Measurements from ENCODE around the gene SLC39A5.

SLC39A5 gene

GRCh38 chr12:56224954-56225353, 4.9 kb upstream of the SLC39A5 start:
- Histone ChIP-seq H2BK12ac (ENCODE audit: low read length) (no peak overlapping the region), H2AK5ac (ENCODE audit: low read depth, low read length) (peak overlapping the region; percentile 50), H2BK15ac (ENCODE audit: low read length) (no peak overlapping the region), H3K4ac (ENCODE audit: low read length) (no peak overlapping the region), H4K8ac (ENCODE audit: low read depth, low read length) (peak overlapping the region; percentile 72), H3K27ac (replicated peaks; ENCODE audit: low read length) (no peak overlapping the region), H3K4me2 (ENCODE audit: insufficient read depth, low read length, poor library complexity, severe bottlenecking) (peak overlapping the region; percentile 68), H3K9me3 (replicated peaks in 1 of 2; ENCODE audit: control insufficient read depth in 2 of 2, insufficient read depth in 1 of 2, low read depth in 1 of 2, low read length in 2 of 2) (no peaks in the 10 kb centered on the region), H4K91ac (ENCODE audit: low read depth, low read length, poor library complexity) (no peak overlapping the region), H3K18ac (ENCODE audit: low read length) (peak overlapping the region; percentile 53), H3K4me1 (ENCODE audit: control insufficient read depth in 2 of 2, insufficient read depth in 1 of 2, low read depth in 1 of 2, low read length in 2 of 2) (peaks cover 2 to 13% of the 10 kb centered on the region in 2 donors), H3K36me3 (replicated peaks in 1 of 2; ENCODE audit: control insufficient read depth in 2 of 2, insufficient read depth in 2 of 2, low read length in 2 of 2) (peaks cover 7 to 25% of the 10 kb centered on the region in 2 donors), H2BK120ac (ENCODE audit: low read depth, low read length) (no peak overlapping the region), H3K23ac (ENCODE audit: low read depth, low read length, poor library complexity) (peak overlapping the region; percentile 83), H3K9ac (ENCODE audit: low read depth, low read length, poor library complexity) (peak overlapping the region; percentile 84), H3K14ac (ENCODE audit: low read length) (peak overlapping the region; percentile 58), H3K27me3 (ENCODE audit: control insufficient read depth in 3 of 3, insufficient read depth in 3 of 3, low read depth in 1 of 3, low read length in 3 of 3) (no peaks in the 10 kb centered on the region), H3K4me3 (ENCODE audit: low read length in 2 of 2) (peak overlapping the region; percentile 76 to 78), H3K79me1 (ENCODE audit: low read depth, low read length) (peaks cover 4% of the 10 kb centered on the region), H2BK5ac (ENCODE audit: low read length) (peak overlapping the region; percentile 48), H2AFZ (ENCODE audit: low read length) (peak overlapping the region; percentile 94)
- WGBS, 2 donors (ENCODE audit: extremely low coverage in 2 of 2, insufficient read length in 2 of 2, insufficient replicate concordance in 1 of 2), result 100% methylated on average over 1 of the region's 11 CpGs; no CpG with 5 or more reads in 1 of the 2 donors
- DNase-seq (ENCODE audit: low spot score), result no peak

DNA sequence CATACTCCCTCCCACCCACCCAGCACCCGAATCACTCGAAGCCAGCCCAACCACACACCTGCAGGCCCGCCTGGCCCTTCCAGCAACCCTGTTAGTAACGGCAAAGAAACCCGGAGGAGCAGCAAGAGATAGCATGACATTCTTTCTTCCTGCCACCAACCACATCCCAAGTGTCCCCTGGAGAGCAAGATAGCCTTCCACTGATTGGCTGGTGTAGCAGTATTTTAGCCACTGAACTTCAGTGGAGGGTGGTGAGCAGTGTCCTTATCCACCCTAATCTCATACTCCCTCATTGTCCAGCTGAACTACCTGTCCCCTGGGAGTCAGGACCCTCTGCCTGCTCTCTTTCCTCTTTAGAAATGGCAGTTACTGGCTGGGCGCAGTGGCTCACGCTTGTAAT, 769 bp upstream of the SLC39A5 start:
- Histone ChIP-seq H3K4me3 (ENCODE audit: low read length in 2 of 2) (no peak overlapping the region), H2BK5ac (ENCODE audit: low read length) (no peak overlapping the region), H3K4ac (ENCODE audit: low read length) (no peak overlapping the region), H2AK5ac (ENCODE audit: low read depth, low read length) (no peak overlapping the region), H3K18ac (ENCODE audit: low read length) (no peak overlapping the region), H4K8ac (ENCODE audit: low read depth, low read length) (no peak overlapping the region), H3K36me3 (replicated peaks in 1 of 2; ENCODE audit: control insufficient read depth in 2 of 2, insufficient read depth in 2 of 2, low read length in 2 of 2) (peaks cover 7 to 25% of the 10 kb centered on the region in 2 donors), H2AFZ (ENCODE audit: low read length) (no peak overlapping the region), H3K4me2 (ENCODE audit: insufficient read depth, low read length, poor library complexity, severe bottlenecking) (no peak overlapping the region), H3K14ac (ENCODE audit: low read length) (no peak overlapping the region), H3K27me3 (ENCODE audit: control insufficient read depth in 3 of 3, insufficient read depth in 3 of 3, low read depth in 1 of 3, low read length in 3 of 3) (no peaks in the 10 kb centered on the region), H3K23ac (ENCODE audit: low read depth, low read length, poor library complexity) (no peak overlapping the region), H3K9me3 (replicated peaks in 1 of 2; ENCODE audit: control insufficient read depth in 2 of 2, insufficient read depth in 1 of 2, low read depth in 1 of 2, low read length in 2 of 2) (no peaks in the 10 kb centered on the region), H3K79me1 (ENCODE audit: low read depth, low read length) (no peaks in the 10 kb centered on the region), H3K9ac (ENCODE audit: low read depth, low read length, poor library complexity) (peak overlapping the region; percentile 44), H3K4me1 (ENCODE audit: control insufficient read depth in 2 of 2, insufficient read depth in 1 of 2, low read depth in 1 of 2, low read length in 2 of 2) (peaks cover 0 to 6% of the 10 kb centered on the region in 2 donors), H2BK12ac (ENCODE audit: low read length) (no peak overlapping the region), H2BK120ac (ENCODE audit: low read depth, low read length) (no peak overlapping the region), H2BK15ac (ENCODE audit: low read length) (no peak overlapping the region), H4K91ac (ENCODE audit: low read depth, low read length, poor library complexity) (no peak overlapping the region), H3K27ac (replicated peaks; ENCODE audit: low read length) (no peak overlapping the region)
- no peak for DNase-seq (ENCODE audit: low spot score)
- WGBS, 2 donors (ENCODE audit: extremely low coverage in 2 of 2, insufficient read length in 2 of 2, insufficient replicate concordance in 1 of 2), result no CpG with 5 or more reads among the region's 7 CpGs

GRCh38 chr12:56230432-56231183, 757 bp downstream of the SLC39A5 start:
- no peak overlapping the region for H3K9ac ChIP-seq (ENCODE audit: low read depth, low read length, poor library complexity)
- no peak overlapping the region for H3K4me2 ChIP-seq (ENCODE audit: insufficient read depth, low read length, poor library complexity, severe bottlenecking)
- H3K27ac ChIP-seq (replicated peaks; ENCODE audit: low read length), result no peak overlapping the region

DNA sequence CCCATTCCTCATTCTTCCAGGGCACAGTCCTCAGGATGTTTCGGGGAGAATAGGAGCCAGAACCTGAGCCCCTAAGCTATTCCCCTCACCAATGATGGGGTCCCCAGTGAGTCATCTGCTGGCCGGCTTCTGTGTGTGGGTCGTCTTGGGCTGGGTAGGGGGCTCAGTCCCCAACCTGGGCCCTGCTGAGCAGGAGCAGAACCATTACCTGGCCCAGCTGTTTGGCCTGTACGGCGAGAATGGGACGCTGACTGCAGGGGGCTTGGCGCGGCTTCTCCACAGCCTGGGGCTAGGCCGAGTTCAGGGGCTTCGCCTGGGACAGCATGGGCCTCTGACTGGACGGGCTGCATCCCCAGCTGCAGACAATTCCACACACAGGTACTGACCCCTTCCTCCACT, 1.3 kb downstream of the SLC39A5 start:
- H2AK5ac ChIP-seq (ENCODE audit: low read depth, low read length), result peak overlapping the region; percentile 52
- no peak overlapping the region for H3K18ac ChIP-seq (ENCODE audit: low read length)
- H4K91ac ChIP-seq (ENCODE audit: low read depth, low read length, poor library complexity), result no peak overlapping the region
- no peak overlapping the region for H3K9ac ChIP-seq (ENCODE audit: low read depth, low read length, poor library complexity)
- no peak overlapping the region for H3K4ac ChIP-seq (ENCODE audit: low read length)
- no peaks in the 10 kb centered on the region for H3K4me1 ChIP-seq (ENCODE audit: control insufficient read depth in 2 of 2, insufficient read depth in 1 of 2, low read depth in 1 of 2, low read length in 2 of 2)
- no peaks in the 10 kb centered on the region for H3K27me3 ChIP-seq (ENCODE audit: control insufficient read depth in 3 of 3, insufficient read depth in 3 of 3, low read depth in 1 of 3, low read length in 3 of 3)
- no peak overlapping the region for H4K8ac ChIP-seq (ENCODE audit: low read depth, low read length)
- WGBS, 2 donors (ENCODE audit: extremely low coverage in 2 of 2, insufficient read length in 2 of 2, insufficient replicate concordance in 1 of 2), result no CpG with 5 or more reads among the region's 11 CpGs
- no peak overlapping the region for H3K4me2 ChIP-seq (ENCODE audit: insufficient read depth, low read length, poor library complexity, severe bottlenecking)
- no peaks in the 10 kb centered on the region for H3K79me1 ChIP-seq (ENCODE audit: low read depth, low read length)
- H3K9me3 ChIP-seq (replicated peaks in 1 of 2; ENCODE audit: control insufficient read depth in 2 of 2, insufficient read depth in 1 of 2, low read depth in 1 of 2, low read length in 2 of 2), result no peaks in the 10 kb centered on the region
- H3K27ac ChIP-seq (replicated peaks; ENCODE audit: low read length), result no peak overlapping the region
- no peak overlapping the region for H3K23ac ChIP-seq (ENCODE audit: low read depth, low read length, poor library complexity)
- H2AFZ ChIP-seq (ENCODE audit: low read length), result no peak overlapping the region
- H2BK5ac ChIP-seq (ENCODE audit: low read length), result no peak overlapping the region
- DNase-seq (ENCODE audit: low spot score), result no peak
- H3K14ac ChIP-seq (ENCODE audit: low read length), result no peak overlapping the region
- H3K36me3 ChIP-seq (replicated peaks in 1 of 2; ENCODE audit: control insufficient read depth in 2 of 2, insufficient read depth in 2 of 2, low read length in 2 of 2), result peaks cover 8 to 18% of the 10 kb centered on the region in 2 donors
- peak overlapping the region; percentile 26 for H2BK15ac ChIP-seq (ENCODE audit: low read length)
- no peak overlapping the region for H2BK120ac ChIP-seq (ENCODE audit: low read depth, low read length)
- no peak overlapping the region for H2BK12ac ChIP-seq (ENCODE audit: low read length)
- no peak overlapping the region for H3K4me3 ChIP-seq (ENCODE audit: low read length in 2 of 2)

More at GRCh38 chr12:56230432-56231183, 757 bp downstream of the SLC39A5 start:
- Histone ChIP-seq H2BK12ac (ENCODE audit: low read length) (no peak overlapping the region), H3K4me1 (ENCODE audit: control insufficient read depth in 2 of 2, insufficient read depth in 1 of 2, low read depth in 1 of 2, low read length in 2 of 2) (no peaks in the 10 kb centered on the region), H3K14ac (ENCODE audit: low read length) (no peak overlapping the region), H2AFZ (ENCODE audit: low read length) (no peak overlapping the region), H3K9me3 (replicated peaks in 1 of 2; ENCODE audit: control insufficient read depth in 2 of 2, insufficient read depth in 1 of 2, low read depth in 1 of 2, low read length in 2 of 2) (no peaks in the 10 kb centered on the region), H3K4me3 (ENCODE audit: low read length in 2 of 2) (no peak overlapping the region), H2BK5ac (ENCODE audit: low read length) (no peak overlapping the region), H3K27me3 (ENCODE audit: control insufficient read depth in 3 of 3, insufficient read depth in 3 of 3, low read depth in 1 of 3, low read length in 3 of 3) (no peaks in the 10 kb centered on the region), H3K4ac (ENCODE audit: low read length) (no peak overlapping the region), H2AK5ac (ENCODE audit: low read depth, low read length) (no peak overlapping the region), H2BK15ac (ENCODE audit: low read length) (no peak overlapping the region), H2BK120ac (ENCODE audit: low read depth, low read length) (no peak overlapping the region), H3K36me3 (replicated peaks in 1 of 2; ENCODE audit: control insufficient read depth in 2 of 2, insufficient read depth in 2 of 2, low read length in 2 of 2) (peaks cover 6 to 20% of the 10 kb centered on the region in 2 donors), H3K23ac (ENCODE audit: low read depth, low read length, poor library complexity) (no peak overlapping the region), H3K79me1 (ENCODE audit: low read depth, low read length) (no peaks in the 10 kb centered on the region), H4K8ac (ENCODE audit: low read depth, low read length) (no peak overlapping the region), H4K91ac (ENCODE audit: low read depth, low read length, poor library complexity) (no peak overlapping the region), H3K18ac (ENCODE audit: low read length) (no peak overlapping the region)
- no CpG with 5 or more reads among the region's 8 CpGs for WGBS, 2 donors (ENCODE audit: extremely low coverage in 2 of 2, insufficient read length in 2 of 2, insufficient replicate concordance in 1 of 2)
- DNase-seq (ENCODE audit: low spot score), result no peak
